HG03520 (cell line): ENCODE data around the gene WWOX.

Experiments used
- ATAC-seq: cut with Tn5 transposase; IDR thresholded peaks from one replicate; pipeline ENCODE4 v1.9.1; 2021; ENCODE audit warnings: mild to moderate bottlenecking, moderate library complexity; ENCODE audit not compliant: unreplicated experiment

The WWOX gene

DNA sequence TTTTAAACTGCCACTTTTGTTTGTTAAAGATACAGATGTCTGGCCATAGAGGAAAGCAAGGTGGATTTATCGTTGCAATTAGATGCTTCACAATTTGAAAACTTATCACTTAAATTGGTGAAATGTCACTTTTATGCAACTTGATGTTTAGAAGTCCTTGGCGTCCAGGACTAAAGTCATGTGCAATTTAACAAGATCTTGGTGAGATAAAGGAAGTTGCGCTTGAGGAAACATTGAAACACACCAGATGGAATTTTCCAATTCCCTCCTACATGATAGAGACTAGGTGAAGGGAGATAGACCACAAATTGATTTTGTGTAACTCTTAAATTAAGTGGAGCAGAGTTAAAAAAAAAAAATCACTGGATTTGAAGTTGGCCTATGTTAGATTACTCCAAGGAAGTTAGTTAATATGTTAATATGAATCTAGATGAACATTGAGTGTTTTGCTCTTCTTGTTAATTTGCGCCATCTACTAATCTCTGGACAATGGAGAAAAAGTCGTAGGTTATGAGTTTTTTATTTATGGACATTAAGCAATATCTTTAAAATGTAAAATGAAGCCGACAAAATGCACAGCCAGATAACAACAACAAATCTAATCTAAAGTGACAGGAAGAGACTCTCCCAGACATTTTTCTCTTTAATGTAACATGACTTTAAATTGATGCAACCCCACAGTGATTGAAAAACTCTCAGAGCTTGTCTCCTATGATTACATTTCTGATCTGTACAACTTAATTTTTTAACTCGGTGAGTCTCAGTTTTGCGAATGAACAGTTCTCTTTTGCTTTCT is 119.6 kb downstream of the WWOX start:
- no peak for ATAC-seq

DNA sequence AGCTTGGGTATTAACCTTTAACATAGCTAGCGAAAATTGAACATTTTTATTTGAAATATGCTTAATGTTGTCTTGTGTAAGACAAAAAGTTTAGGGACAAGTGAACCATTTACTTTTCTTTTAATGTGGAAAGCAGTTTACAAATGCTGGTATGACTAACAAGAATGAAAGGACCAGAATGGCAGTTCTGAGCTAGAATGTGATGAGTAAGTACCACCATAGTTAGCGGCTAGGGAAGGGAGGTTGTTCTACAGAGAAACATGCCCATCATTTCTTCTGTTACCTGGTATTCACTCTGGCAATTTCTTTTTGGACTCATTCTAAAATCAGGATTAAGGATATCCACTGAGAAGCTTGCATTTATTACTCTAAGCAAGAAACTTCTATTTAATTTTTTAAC is 121.1 kb downstream of the WWOX start:
- no peak for ATAC-seq

DNA sequence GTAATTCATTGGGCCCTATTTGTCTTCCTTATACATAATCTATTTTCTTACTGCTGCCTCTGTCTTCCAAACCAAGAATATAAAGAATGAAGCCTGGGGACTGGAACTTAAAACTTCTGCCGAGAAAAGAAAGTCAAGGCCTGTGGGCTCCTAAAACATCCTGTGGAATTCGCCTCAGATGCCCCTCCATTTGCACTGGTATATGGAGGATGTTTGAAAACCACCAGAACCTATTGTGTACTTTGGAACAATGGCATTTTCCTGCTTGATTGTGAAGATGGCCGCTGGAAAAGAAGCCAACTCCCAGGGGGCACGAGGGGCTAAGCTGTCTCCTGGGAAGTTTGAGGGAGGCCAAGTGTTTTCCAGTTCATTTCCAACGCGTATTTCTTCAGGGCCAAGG is 122.4 kb downstream of the WWOX start:
- no peak for ATAC-seq

DNA sequence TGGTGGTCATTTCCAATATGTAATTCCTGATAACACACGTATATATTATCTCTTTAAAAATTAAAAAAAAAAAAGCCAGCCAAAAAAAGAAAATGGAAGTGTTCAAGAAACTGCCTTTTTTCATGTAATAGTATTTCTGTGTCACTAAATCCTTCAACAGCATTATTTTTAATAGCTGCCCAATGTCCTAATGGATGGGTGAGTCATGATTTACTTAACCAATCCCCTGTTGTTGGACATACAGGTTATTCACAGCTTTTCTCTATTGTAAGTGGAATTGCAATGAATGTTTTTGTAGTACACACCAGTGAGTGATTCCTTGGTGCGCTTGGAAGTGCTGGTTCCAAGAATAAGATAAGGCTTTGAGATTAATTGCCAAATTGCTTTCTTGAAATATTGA is 124.9 kb downstream of the WWOX start:
- no peak for ATAC-seq

DNA sequence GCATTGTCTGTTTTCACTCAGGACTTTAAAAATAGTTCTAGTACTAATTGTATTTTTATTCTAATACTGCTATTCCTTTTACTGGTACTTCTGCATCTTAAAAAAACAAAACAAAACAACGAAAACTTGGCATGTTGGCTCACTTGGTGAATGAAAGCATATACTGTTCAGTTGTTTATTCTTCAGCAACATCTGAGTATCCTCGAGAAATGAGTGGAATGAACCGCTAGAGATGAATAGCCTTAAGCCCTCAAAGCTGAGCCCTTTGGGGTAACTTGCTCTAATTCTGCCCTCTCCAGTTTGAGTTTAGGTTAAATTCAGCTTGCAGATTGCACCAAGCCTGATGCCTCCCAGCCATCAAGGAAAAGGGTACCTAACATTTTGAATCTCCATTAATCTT is 126.5 kb downstream of the WWOX start:
- ATAC-seq: no peak

DNA sequence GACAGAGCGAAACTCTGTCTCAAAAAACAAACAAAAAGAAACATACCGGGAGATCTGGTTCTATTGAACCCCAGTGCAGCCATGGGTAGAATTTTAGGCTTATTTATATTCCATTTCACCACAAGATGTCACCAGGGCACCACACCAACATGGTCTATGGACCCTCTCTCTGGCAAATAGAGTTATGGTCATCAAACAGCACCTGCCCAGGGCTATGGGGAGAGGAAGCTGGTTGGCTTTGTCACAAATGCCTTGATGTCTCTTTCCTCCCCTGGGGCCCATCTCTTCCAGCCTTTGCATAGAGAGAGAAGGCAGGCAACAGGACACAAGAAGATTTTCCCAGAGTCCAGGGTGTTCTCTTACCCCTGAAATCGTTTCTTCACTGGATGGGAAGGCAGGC is 128.4 kb downstream of the WWOX start:
- ATAC-seq: no peak

DNA sequence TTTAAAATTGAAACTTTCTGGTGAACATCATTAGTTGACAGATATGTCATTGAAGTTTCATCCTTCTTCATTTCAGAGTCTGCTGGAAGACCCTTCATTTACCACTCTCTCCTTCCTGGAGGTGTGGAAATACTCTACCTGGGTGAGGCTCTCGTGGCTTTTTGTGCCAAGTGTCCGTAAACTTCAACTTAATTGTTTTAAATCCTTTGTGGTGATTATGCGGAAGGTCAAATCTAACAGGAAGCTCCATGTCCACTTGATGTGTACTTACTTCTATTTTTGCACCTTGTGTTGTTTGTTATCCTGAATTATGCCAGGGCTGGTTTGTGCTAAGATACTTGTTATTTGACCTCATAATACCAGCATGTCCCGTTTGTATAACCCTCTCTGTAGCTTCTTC is 129.2 kb downstream of the WWOX start:
- no peak for ATAC-seq

DNA sequence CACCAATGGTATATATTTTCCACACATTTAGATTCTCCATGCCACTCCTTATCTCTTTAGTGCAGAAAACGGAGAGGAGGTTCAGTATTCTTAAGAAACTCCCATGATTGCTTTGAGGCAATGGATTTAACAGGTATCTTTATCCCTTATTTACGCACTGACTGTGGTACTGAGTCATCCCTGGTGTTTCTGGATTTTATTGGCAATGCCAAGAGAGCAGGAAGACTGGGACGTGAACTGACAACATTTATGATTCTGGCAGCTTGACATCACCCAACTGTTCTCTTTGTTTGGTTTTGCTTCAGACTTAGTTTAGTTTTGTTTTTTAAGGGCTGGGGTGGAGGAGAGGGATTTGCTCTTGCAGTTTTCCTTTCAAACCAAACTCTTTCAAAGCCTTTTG is 131.4 kb downstream of the WWOX start:
- ATAC-seq: no peak

DNA sequence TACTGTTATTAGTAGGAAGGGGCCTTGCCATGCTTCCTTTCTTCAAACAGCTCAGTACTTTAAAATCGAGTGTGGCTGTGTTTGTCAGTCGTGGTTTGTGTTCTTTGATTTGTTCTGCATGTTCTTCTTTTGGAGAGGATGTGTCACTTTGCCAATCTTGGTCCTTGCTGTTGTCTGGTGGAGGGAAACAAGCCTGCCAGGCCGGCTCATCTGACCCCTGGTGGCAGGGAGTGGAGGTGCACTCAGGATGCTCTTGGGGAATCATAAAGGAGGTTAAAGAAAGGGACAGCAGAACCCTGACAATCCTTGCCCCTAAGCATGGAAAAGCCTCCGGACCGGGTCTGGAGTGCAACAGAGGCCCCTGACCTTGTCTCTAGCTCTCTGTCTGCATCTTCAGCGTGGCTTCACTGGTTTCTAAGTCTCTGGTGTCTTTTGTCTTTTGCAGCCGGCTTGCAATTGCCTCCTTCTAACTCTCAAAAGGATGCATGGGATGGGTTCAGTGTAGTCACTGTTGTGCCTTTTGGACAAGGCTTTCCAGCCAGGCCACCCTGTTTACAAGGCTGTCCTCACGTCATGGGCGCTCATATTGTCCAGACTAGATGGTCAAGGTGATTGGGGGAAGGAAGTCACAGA is 135.8 kb downstream of the WWOX start:
- peak; percentile 94 for ATAC-seq

DNA sequence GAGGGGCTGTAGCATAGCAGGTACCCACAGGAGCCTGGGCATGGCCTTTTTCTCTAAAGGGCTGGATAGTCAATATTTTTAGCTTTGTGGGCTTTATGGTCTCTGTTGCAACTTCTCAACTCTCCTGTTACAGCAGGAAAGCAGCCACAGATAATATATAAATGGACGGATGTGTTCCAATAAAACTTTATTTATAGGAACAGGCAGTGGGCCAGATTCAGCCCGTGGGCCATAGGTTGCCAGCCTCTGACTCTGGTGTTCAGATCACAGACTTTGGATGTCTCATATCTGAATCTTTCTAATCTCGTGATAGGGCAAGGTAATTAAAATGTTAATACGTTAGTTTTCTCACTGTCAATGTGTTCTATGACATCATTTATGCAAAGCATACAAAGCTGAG is 136.4 kb downstream of the WWOX start:
- no peak for ATAC-seq

DNA sequence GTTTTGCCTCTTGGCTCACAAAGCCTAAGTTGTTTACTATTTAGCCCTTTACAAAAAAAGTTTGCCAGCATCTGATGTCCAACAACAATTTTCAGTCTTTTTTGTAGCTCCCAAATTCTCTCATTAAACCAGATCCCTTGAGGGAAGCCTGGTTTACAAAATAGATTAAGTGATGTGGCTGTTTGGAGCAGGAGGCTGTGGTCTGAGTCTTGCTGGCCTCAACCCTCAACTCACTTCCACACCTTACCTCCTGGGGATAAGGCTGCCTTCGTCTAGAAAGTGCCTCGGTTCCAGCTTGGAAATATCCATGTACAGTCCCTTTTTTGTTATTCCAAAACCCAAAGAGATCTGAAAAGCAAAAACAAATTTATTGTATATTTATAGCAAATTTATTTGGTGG is 138.4 kb downstream of the WWOX start:
- no peak for ATAC-seq

DNA sequence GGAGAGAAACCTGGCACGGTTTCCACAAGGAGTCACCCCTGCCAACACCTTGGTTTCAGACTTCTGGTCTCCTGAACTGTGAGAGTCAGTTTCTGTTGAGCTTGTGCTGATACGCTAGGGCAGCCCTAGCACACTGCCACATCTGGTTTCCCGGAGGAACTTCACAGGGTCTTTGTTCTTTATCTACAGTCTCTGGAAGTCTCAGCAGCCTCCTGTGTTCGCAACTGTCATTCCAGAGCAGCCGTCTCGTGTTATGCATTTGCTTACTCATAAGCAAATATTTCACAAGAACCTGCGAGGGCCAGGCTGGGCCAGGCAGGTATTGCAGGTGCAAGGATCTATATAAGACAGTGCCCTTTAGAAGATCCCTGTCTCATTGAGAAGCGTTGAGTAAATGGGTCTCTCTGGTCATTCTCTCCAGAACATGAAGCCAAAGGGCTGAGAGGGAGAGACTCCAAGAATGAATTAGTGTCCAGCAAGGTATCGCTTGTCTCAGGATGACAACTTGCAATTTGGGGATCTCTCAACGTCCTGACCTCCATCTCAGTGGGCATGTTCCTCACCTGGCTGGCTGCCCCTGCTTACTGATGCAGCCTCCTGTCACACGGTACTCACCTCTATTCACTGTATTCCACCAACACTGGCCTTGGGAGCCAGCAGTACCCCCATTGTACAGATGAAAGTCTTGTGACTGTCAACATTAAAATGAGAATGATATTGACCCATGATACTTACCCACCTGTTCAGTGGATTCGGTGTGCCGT is 141.2 kb downstream of the WWOX start:
- no peak for ATAC-seq

DNA sequence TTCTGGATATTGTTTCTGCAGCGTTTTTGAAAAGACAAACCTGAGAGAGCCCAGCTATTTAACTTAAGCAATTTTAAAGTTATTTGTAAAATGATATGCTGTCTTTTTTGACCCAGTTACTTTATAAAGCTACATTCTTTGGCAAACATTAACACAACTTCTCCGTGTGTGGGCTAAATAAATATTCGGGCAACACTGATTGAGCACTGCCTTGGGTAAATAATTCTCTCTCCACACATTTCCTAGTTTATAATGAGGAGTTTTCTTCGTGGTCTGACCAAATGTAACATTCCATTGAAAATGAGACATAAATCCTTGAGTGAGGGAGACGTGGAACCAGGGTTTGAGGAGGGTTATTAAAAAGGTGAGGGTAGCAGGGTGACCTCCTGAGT is 142.8 kb downstream of the WWOX start:
- no peak for ATAC-seq

DNA sequence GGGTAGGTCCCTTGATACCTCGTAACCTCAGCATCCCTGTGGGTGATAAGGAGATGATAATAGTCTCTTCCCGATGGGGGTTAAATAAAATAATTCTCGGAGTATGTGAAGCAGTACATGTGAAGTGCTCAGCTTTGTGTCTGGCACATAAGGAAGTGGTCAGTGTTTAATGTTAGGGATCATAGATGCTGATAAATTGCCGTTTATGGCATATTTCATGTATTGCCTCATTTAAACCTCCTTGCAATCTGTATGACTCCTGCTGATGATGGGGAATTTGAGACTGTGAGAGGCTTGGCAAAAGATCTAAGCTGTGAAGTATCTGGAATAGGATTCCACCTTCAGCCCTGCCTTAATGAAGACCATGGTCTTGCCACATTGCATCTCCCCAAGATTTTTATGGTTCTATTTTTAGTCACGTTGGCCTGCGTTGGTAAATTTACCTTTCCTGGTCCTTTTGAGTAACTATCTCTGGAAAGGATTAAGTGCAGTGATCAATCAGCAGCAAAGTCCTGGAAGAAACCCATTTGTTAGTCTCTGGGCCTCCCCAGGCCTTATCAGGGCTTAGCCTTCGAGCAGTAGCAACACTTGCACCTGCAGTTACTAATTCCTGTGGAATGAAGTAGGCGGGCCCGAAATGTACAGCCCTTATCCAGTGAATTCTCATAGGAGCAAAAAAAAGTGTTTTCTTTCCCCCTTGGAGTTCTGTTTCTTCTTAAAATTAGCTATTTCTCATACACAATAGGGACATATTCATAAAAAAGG is 144.9 kb downstream of the WWOX start:
- ATAC-seq: no peak

DNA sequence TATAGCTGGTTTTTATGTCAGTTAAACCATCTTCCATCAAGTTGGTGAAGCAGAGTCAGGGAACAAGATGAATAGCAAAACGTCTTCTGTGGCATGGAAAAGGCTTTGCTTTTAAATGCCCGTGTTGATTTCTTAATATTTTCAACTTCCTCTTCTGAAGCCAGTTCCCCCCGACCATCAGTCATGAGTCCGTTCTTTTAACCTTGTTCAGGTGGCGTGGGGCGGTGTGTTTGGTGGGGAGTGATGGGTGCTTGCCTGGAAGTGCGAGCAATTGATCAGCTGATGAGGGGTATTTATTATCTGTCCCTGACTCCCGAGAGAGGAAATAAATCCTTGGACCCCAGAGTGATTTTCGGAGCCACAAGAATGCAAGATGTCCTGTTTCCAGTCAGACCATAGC is 147.1 kb downstream of the WWOX start:
- ATAC-seq: no peak

DNA sequence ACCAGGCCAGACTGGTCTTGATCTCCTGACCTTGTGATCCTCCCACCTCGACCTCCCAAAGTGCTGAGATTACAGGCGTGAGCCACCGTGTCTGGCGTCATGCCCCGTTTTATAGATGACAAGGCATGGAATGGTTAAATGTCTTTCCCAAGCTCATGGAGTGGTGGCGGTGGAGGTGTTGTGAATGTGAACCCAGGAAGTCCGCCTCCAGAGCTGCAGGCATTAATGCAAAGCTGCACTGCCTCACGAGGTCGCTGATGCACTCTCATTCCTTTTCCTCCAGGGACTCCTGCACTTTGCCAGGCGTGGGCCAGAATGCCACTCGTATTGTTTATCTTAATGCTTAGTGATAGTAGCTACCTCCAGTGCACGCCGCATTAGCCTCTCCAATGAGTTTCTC is 149.6 kb downstream of the WWOX start:
- no peak for ATAC-seq

DNA sequence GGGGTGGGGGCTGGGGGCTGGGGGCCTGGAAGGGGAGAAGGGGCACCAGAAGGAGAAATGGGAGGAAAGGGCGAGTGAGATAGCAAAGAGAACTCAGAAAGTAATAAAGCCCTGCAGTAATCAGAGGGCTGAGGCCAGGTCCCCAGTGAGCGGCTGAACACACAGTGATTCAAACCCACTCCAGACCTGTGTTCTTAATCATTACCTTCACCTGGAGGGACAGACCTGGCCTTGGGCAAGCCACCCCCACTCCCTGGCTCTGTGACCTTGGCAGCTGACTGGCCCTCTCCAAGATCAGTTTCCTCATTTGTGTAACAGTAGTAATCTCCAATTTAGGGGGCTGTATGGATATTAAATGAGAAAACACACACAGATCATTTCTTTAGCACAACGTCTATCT is 150.4 kb downstream of the WWOX start:
- no peak for ATAC-seq

DNA sequence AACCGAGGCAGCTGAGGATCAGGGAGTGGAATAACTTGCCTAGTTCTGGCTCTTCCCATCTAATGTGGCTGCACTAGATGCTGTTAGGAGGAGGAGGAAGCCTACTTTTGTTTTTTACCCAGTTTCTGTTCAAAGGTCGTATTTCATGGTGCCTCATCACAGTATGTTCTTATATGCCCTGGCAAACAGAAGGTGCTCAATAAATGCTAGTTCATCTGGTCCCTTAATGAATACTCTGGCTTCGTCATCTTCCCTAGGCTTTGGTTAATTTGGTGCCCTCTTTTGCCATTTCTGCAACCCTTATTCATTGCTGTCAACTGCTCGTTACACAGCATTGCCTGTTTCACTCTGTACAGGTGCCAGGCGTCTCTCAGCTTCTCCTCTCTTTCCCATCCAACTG is 151.7 kb downstream of the WWOX start:
- ATAC-seq: no peak

DNA sequence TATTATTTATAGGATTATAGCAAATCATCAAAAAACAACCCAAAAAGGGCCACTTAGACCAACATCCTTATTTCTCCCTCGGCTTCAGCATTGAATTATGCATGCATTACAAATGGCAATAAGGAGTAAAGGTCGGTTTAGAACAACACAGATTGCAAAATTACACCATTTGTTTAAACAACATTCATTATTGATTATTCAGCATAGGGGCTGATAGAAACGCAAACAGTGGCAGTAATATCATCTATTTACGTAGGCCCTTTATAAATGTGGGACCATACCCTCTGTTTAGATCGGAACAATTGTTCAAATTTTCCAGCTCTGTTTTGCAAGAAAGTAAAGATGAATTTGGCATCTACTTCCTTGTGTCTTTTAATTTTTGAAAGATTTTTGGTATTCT is 153.3 kb downstream of the WWOX start:
- no peak for ATAC-seq

DNA sequence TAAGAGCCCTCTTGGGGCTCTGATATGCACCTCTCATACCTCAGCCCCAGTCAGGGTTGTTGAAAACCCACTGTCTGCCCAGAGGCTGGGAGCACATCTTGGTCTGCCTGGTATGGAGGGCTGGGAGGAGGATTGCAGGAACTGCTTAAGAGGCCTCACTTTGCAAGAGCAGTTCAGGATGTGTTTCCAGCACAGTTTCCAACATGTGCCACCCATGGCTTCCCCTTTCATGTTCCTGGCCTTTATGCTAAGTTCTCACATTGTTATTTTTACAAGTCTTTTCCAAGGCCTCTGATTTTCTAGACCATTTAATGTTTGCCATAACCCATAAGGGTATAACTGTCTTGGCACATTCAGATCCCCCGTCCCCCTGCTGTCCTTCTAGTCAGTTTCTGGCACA is 155.4 kb downstream of the WWOX start:
- ATAC-seq: no peak

DNA sequence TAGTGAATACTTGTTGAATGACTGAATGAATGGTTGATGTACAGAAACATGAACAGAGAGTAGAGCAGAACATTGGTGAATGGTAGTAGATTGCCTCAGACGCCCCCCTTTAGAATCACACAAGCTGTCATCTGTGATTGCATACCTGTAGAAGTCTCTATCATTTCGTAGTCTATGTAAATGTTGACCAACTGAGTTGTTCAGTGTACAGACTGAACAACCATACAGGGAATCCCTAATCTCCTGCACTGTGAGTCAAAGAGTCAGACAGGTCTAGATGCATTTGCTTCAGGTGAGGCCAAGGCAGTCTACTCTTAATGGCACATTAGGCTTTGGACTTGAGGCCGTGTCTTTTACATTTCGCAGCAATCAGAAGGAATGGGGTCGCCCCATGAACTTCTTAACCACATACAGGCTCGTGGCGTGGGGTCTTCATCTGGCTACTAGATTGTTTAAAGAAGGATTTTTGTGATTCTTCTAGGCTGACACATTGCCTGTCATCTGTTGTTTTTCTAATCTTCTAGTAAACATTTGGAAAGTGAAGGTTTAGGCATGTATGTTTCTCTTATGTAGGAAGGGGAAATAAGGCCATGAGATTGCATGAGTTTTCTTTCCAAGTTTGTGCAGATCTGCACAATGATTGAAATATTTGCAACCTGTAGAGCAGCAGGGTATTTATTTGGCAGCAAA is 157.4 kb downstream of the WWOX start:
- no peak for ATAC-seq
